ENCODE data around the gene PEMT.

Gene PEMT

GRCh38 chr17:17526369-17526768 lies 65.1 kb downstream of the PEMT start:
- DNase-seq (ENCODE audit: low read depth) = no peak
- no peak for TF ChIP-seq CTCF (IDR thresholded peaks at IDR 0.05; ENCODE audit: insufficient read depth, low read depth, low read length, missing control alignments)
- no peak overlapping the region for H3K4me3 ChIP-seq (ENCODE audit: low read depth, low read length)

- H3K4me3 ChIP-seq (ENCODE audit: low read depth, low read length) = no peak overlapping the region
- no peak for TF ChIP-seq CTCF (IDR thresholded peaks at IDR 0.05; ENCODE audit: insufficient read depth, low read depth, low read length, missing control alignments)
- no peak for DNase-seq (ENCODE audit: low read depth)
Observed at GRCh38 chr17:17525956-17526355, 65.6 kb downstream of the PEMT start.

- no peak overlapping the region for H3K4me3 ChIP-seq (ENCODE audit: low read depth, low read length)
- no peak for DNase-seq (ENCODE audit: low read depth)
- no peak for TF ChIP-seq CTCF (IDR thresholded peaks at IDR 0.05; ENCODE audit: insufficient read depth, low read depth, low read length, missing control alignments)
Observed at GRCh38 chr17:17525311-17525710, 66.2 kb downstream of the PEMT start.

GRCh38 chr17:17523731-17524490 lies 67.6 kb downstream of the PEMT start:
- no peak overlapping the region for H3K4me3 ChIP-seq (ENCODE audit: low read depth, low read length)
- TF ChIP-seq CTCF (IDR thresholded peaks at IDR 0.05; ENCODE audit: insufficient read depth, low read depth, low read length, missing control alignments) = no peak
- no peak for DNase-seq (ENCODE audit: low read depth)

- no peak overlapping the region for H3K4me3 ChIP-seq (ENCODE audit: low read depth, low read length)
- no peak for DNase-seq (ENCODE audit: low read depth)
- TF ChIP-seq CTCF (IDR thresholded peaks at IDR 0.05; ENCODE audit: insufficient read depth, low read depth, low read length, missing control alignments) = no peak
Observed at GRCh38 chr17:17523001-17523730, 68.3 kb downstream of the PEMT start.

GRCh38 chr17:17520599-17521232 lies 70.8 kb downstream of the PEMT start:
- DNase-seq (ENCODE audit: low read depth) = no peak
- H3K4me3 ChIP-seq (ENCODE audit: low read depth, low read length) = no peak overlapping the region
- TF ChIP-seq CTCF (IDR thresholded peaks at IDR 0.05; ENCODE audit: insufficient read depth, low read depth, low read length, missing control alignments) = no peak

Data from GM12865 (cell line).